Hippocampal formation (tissue), 2 donors: ENCODE data around the gene HNRNPA3.
A peak's percentile ranks its signal among the peaks of the same experiment; 100 is the strongest.
"Not testable (repeated sequence)": the region's sequence is repeated elsewhere in the genome, so short reads cannot be mapped to it uniquely, and the experiment has no call there.

Experiments used
- DNase-seq, 2 donors: peaks; one replicate each; lab custom pipeline; 2025; lab: John Stamatoyannopoulos, UW

HNRNPA3 gene

GRCh38 chr2:177188482-177189469, 23.8 kb upstream of the HNRNPA3 start:
- DNase-seq, result no peak

GRCh38 chr2:177190941-177191340, 21.7 kb upstream of the HNRNPA3 start:
- DNase-seq, result no peak

GRCh38 chr2:177192788-177193187, 19.8 kb upstream of the HNRNPA3 start:
- no peak for DNase-seq

GRCh38 chr2:177193240-177193639, 19.4 kb upstream of the HNRNPA3 start:
- DNase-seq, result no peak

GRCh38 chr2:177195194-177195593, 17.4 kb upstream of the HNRNPA3 start:
- no peak for DNase-seq

DNA sequence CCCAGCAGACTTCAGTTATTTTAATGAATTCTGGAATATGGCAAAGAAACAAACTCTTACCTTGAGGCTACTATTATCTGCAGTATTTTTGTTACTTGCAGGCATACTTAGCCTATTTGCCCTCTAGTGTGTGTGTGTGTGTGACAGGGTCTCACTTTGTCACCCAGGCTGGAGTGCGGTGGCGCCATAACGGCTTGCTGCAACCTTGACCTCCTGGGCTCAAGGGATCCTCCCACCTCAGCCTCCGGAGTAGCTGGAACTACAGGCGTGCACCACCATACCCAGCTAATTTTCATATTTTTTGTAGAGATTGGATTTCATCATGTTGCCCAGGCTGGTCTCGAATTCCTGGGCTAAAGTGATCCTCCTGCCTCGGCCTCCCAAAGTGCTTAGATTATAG, 12.2 kb upstream of the HNRNPA3 start:
- DNase-seq, result not testable (repeated sequence)

- no peak for DNase-seq
Measured at GRCh38 chr2:177201919-177202346, 10.7 kb upstream of the HNRNPA3 start.

DNA sequence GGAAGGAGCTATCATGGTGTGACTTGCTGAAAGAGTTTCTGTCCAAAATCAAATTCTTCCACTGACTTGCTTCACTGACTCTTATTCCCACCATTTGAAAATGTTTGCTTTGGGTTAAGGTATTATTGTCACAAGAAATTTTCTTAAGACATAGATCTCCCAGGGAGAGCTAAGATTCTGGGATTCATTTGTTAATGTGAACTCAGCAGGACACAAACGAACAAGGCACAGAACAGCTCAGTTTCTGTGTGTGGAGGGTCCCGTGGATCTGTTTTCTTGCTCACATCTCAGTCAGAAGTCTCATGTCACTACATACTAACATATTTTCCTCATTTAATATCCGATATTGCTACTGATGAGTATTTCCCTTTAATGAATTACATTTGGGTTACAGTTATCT, 8.2 kb upstream of the HNRNPA3 start:
- no peak for DNase-seq

DNA sequence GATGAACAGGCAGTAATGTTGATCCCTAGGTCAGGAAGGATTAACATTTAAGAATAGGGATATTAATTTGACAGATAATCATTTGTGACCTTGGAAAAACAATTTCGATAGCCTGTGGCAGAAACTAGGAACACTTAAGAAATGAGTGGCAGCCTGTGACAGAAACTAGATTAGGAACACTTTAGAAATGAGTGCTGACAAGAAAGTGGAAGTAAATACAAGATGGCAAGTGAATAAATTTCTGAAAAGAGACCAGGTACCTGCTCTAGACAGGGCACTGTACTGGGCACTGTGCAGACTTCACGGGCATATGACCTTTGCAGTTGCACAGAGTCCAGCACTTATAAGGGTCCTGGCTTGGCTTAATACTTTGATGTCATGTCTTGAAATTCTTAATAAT, 5.5 kb upstream of the HNRNPA3 start:
- no peak for DNase-seq

DNA sequence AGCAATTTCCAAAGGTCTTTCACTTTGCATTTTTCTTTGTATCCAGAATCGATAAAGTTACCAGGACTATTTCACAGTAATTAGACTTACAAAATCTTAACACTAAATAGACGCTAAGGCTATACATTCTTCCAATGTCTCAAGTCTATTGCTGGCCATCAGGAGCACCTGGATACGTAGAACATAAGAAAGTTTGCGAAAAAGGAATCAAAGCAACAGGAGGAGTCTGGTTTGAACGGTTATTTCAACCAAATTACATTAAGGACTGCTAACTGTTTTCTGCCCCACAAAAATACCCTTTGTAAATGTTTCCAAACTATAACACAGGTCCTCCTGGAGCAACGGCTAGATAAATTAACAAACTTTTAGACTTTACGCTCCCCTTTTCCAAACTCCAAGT, 1.4 kb upstream of the HNRNPA3 start:
- no peak for DNase-seq

GRCh38 chr2:177211576-177212105, 953 bp upstream of the HNRNPA3 start:
- no peak for DNase-seq

DNA sequence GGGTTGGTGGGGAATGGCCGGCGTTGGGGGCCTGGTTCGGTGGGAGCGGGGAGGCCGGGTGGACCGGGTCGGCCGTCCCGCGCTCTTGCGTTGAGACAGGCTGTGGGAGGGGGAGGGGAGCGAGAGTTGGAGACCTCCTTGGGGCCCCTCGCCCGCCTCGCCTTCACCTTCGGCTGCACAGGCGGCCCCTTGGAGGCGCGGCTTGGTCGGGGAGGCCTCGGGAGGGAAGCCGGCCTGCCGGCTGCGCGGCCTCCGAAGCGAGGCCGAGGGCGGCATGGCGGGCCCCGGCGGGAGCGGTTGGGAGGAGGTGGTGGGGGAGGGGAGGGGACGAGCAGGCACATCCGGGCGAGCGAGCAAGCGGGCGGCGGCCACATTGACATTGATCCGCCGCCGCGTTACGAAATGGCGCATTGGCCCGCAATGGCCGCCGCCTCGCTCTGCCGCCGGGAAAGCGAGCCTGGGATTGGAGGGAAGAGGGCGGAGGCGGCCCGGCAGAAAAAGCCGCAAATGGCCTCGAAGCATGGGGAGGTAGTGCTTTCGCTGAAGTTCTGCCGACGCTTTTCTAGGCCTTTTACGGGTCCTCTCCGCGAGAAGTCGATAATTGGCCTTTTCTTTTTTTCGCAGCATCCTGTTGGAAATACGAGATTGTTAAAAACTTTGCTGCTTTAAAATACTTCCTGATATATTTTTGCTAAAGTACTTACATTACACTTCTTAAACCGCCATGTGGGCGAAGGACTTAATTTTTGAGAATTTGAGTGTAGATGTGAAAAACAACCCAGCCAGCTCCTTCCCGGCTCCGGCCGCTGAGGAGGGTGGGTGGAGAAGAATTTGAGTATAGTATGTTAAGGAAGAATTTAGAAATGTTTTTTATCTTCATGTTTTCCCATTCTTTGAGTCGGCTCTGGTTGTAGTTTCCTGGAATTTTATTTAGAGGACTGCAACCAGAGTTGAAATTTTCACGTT, 580 bp downstream of the HNRNPA3 start:
- peak; percentile 76 to 84 for DNase-seq

GRCh38 chr2:177217247-177217843, 4.8 kb downstream of the HNRNPA3 start:
- DNase-seq, result no peak

DNA sequence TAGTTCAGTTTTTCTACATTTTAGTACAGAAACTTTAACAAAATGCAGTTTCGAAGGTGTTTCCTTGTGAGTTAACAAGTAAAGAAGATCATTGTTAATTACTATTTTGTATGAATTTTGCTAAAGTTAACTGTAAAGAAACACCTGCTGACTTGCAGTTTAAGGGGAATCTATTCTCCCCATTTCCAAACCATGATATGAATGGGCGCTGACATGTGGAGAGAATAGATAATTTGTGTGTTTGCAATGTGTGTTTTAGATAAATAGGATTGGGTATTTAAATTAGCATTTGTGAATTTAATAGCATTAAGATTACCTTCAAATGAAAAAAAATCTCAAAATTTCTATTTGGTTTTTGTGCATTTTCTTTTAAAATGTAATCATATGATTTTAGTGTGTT, 7.2 kb downstream of the HNRNPA3 start:
- not testable (repeated sequence) for DNase-seq

DNA sequence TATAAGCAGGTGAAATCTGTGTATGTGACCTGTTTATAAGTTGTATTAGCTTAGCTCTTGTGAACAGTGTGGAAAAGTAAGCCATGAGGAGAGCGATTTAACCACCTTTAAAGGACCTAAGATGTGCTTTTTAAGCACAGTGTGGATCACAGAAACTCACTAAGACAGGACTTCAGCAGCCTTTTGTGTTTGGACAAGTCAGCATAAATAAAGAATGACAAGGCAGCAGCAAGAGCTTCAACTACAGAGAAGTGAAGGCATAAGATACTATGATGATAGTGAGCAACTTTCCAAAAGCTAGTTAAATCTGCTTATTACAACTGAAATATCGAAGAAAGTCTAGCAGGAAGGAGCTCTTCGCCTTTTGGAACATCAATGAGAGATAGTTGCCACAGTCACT, 8.9 kb downstream of the HNRNPA3 start:
- no peak for DNase-seq

DNA sequence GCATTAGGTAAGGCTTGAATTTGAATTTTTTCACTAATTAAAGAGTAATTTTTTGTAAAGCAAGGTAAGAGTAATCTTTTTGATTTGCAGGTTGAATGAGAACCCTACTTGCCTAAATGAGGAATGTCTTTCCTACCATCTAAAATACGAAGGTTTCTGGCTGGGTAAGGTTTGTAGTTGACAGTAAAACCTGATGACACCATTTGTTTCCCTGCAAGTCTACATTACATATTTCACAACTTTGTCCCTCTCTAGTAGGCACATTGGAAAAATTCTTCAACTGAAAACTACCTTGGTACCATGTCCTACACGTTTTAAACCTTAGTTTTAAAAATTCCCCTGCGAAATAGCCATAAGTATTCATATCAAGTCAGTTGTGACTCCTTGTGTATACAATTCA, 9.4 kb downstream of the HNRNPA3 start:
- no peak for DNase-seq

GRCh38 chr2:177223436-177223835, 10.8 kb downstream of the HNRNPA3 start:
- DNase-seq, result not testable (repeated sequence)

- no peak for DNase-seq
Measured at GRCh38 chr2:177225965-177226360, 13.4 kb downstream of the HNRNPA3 start.

- no peak for DNase-seq
Measured at GRCh38 chr2:177229442-177230242, 17.0 kb downstream of the HNRNPA3 start.

DNA sequence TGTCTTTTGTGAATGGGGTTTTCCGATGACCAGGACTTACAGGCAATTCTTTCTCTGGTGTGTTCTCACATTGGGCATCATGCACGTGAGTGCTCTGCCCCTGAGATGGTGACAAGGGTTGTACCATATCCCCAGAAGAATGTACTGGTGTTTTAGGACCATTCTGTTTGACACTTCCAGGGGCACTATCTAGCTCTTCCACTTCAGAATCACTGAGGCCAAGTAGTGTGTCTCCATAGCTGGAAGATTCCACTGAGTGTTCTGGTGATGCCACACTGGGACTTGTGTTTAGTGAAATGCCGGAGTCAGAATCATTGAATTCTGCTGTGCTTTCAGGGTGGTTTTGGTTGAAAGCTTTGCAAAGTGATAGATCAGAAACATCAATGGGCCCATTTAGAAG, 18.7 kb downstream of the HNRNPA3 start:
- DNase-seq, result no peak
